ENCODE measurements around the gene EHMT1.
"Not testable (repeated sequence)": the region's sequence is repeated elsewhere in the genome, so short reads cannot be mapped to it uniquely, and the experiment has no call there.

The EHMT1 gene

GRCh38 chr9:137733429-137733828 lies 114.6 kb downstream of the EHMT1 start:
- in situ Hi-C loops (cut with MboI; ENCODE audit: low sequenced_read_pairs), result no loop called here

DNA sequence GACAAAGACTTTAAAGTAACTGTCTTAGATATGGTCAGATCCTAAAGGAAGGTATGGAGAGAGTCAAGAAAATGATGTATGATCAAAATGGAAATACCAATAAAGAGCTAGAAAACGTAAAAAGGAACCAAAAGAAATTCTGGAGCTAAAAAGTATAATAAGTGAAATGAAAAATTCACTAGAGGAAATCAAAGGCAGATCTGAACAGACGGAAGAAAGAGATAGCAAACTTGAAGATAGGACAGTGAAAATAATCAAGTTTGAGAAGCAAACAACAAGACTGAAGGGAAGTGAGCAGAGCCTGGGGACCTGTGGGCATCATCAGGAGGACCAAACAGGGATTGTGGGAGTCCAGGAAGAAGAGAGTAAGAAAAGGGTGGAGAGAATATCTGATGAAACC lies 115.4 kb downstream of the EHMT1 start:
- in situ Hi-C loops (cut with MboI; ENCODE audit: low sequenced_read_pairs), result no loop called here

DNA sequence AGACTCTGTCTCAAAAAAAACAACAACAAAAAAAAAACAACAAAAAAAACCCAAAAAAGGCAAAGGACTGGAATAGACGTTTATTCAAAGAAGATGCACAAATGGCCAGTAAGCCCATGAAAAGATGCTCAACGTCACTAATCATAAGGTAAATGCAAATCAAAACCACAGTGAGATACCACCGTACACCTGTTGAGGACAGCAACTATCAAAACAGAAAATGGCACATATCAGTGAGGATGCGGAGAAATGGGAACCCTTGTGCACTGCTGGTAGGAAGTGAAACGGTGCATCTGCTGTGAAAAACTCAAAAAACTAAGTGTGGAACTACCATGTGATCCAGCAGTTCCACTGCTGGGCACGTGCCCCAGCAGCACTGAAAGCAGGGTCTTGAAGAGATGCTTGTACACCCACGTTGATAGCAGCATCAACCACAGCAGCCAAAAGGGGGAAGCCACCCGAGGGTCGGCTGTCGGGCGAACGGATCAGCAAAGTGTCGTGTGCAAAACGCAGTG lies 119.4 kb downstream of the EHMT1 start:
- in situ Hi-C loops (cut with MboI; ENCODE audit: low sequenced_read_pairs), result not testable (repeated sequence)

DNA sequence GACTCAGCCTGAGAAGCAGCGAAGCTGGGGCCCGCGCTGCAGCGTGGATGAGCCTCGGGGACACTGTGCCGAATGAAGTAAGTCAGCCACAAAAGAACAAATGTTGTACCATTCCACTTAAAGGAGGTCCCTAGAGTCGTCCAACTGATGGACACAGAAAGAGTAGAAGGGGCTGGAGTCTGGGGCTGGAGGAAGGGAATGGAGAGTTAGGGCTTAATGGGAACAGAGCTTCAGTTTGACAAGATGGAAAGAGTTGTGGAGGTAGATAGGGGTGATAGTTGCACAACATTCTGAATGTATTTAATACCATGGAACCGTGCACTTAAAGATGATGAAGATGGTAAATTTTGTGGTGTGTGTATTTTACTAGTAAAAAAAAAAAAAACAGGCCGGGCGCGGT lies 119.9 kb downstream of the EHMT1 start:
- in situ Hi-C loops (cut with MboI; ENCODE audit: low sequenced_read_pairs), result no loop called here

DNA sequence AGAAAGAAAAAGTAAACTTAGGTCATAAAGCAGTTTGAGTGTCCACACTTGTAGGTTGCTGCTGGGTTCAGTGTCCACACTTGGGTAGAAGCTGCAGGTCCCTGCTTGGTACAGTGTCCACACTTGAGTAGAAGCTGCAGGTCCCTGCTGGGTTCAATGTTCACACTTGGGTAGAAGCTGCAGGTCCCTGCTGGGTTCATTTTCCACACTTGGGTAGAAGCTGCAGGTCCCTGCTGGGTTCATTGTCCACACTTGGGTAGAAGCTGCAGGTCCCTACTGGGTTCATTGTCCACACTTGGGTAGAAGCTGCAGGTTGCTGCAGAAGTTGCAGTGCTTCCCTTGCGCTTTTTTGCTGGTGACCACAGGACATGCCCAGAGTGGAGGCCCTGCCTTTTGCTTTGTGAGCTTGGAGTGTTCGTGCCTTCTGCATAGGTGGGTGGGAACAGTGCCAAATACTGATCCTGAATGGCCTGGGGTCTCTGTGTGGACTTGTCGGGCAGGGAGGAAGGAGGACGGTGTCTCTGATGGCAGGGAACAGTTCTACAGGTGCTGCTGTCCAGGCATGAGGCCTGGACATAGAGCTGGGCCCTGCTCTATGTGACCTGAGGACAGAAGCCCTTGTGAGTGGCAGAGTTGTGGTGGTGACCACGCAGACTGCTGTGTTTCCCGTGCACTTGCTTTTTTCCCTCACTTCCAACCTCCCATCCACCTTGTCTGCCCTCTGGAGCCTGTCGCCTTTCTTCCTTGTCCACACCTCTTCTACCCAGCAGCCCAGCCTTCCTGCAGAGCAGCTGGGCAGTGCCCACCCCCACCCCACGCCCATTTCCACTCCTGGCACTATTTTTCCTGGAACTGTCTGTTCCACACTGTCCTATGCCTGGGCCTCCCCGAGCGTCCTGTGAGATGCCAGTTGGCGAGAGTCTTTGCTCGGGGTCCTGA lies 120.8 kb downstream of the EHMT1 start:
- in situ Hi-C loops (cut with MboI; ENCODE audit: low sequenced_read_pairs), result no loop called here

DNA sequence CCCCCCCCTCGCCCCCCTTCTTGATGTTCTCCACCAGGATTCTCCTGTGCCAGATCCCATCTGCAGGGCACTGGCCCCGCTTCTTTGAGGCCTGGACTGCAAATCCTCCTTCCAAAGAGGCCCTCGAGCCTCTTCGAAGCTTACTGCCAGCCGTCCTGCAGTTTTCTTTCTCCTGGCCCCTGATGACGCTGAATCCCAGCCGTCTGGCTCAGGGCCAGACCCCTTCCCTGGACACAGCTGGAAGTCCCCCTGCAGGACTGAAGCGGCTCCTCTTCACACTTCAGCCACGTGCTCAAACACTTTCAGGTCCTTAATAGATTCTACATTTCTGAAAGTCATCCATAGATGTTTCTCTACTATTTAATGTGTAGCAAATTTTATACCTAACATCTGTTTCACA lies 121.5 kb downstream of the EHMT1 start:
- in situ Hi-C loops (cut with MboI; ENCODE audit: low sequenced_read_pairs), result no loop called here

DNA sequence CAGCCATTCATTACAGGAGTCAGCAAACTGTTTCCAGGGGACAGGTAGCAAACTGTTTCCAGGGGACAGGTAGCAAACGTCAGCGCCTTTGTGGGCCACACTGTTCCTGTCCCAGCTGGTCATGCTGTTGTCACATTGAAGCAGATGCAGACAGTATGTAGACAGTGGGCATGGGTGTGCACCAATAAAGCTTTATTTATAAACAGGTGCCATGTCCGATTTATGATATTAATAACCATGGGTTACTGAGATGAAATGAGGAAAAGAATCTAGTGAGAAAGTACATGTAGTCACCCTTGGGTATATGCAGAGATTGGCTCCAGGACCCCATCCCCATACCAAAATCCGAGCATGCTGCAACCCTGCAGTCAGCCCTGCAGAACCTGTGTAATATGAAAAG lies 122.5 kb downstream of the EHMT1 start:
- in situ Hi-C loops (cut with MboI; ENCODE audit: low sequenced_read_pairs), result no loop called here

DNA sequence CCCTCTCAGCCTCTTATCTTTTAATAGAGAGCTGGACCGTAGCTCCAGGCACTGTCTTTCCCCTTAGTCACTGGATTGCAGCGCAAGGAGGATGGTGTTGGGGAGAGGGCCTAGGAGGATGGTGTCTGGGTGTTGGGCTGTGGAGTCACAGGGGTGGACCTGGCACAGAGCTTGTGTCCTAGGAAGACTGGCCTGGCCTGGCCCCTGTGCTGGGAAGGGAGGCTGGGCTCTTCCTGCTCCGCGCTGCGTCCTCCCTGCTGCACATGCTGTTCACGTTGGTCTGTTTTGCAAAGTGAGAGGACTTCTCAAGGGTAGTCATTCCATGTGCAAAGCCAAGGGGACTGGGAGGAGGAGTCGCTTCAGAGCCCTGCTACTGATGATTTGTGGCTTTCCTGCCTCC lies 123.9 kb downstream of the EHMT1 start:
- in situ Hi-C loops (cut with MboI; ENCODE audit: low sequenced_read_pairs), result no loop called here

GRCh38 chr9:137743695-137744094 lies 124.9 kb downstream of the EHMT1 start:
- in situ Hi-C loops (cut with MboI; ENCODE audit: low sequenced_read_pairs), result no loop called here

DNA sequence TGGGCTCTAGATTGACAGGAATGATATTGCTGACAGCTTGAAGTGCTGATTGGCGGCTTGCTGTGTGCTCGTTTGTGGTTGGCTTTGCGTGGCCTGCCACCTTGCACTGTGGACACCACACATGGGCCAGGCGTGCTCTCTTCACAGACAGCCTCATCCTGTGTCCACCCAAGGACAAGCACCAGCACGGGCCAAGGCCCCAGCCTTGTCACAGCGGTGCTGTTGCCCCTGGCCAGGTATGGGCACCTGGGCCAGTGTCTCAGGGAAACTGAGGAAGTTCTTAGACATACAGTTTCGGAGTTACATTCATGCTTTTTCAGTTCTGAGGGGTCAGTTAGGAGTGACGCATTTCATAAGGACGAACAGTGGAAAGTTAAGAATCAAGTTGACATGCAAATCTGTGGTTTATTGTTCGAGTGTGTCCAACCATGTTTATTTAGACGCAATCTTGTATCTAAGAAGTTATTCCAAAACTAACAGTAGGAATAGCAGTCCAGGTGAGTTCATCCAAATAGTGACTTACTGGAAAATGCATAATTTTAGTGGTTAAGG lies 125.9 kb downstream of the EHMT1 start:
- in situ Hi-C loops (cut with MboI; ENCODE audit: low sequenced_read_pairs), result no loop called here

- in situ Hi-C loops (cut with MboI; ENCODE audit: low sequenced_read_pairs), result no loop called here
These were observed 126.8 kb downstream of the EHMT1 start for GRCh38 chr9:137745541-137745991.

DNA sequence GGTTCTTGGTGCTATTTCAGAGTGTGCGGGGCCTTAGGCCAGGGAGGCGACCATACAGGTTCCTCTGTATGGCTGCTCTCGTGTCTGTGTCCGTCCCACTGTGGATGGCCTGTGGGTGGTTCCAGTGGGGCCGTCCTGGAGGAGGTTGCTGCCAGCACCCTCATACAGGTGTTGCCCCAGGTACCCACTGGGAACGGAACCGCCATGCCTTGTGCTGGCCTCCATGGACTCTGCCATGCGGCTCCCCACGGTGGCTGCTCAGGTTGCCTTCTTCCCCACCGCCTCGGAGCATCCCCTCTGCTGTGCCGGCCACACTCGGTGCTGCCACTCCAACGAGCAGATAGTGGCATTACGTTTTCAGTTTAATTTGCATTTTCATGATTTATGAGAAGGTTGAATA lies 129.5 kb downstream of the EHMT1 start:
- in situ Hi-C loops (cut with MboI; ENCODE audit: low sequenced_read_pairs), result no loop called here

DNA sequence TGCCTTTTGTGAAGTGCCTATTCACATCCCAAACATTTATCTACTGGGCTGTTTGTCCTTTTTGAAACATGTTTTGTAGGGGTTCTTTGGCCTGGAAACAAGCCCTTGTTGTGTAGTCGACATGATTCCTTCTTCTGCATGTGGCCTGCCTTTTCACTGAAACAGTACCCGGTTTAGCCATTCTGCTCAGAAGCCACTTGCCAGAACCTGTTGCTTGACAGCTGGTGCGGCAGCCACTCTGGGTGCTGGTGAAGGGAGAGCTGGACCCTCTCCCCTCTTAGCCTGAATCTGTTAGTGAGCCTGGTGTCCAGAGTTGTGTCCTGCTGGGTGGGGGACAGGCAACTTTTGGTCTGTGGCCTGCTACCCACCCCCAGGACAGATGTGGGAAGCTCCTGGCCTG lies 129.9 kb downstream of the EHMT1 start:
- in situ Hi-C loops (cut with MboI; ENCODE audit: low sequenced_read_pairs), result no loop called here

- in situ Hi-C loops (cut with MboI; ENCODE audit: low sequenced_read_pairs), result no loop called here
These were observed 130.7 kb downstream of the EHMT1 start for GRCh38 chr9:137749511-137749910.

DNA sequence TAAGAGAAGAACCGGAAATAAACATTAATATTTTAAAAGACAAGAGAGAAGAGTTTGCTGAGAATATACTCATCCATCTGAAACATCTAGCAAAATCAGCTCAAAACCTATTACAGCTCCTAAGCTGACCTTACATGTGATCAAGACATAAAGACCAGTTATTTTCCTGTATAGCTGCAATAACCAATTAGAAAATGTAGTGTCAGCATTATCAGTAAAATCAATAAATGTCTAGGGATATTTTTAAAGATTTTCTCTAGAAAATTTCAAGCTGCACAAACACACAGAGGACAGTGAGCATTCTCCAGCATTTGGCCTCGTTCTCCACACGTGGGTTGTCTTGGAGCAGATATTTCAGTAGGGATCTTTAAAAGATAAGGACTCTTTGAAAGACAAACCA lies 131.2 kb downstream of the EHMT1 start:
- in situ Hi-C loops (cut with MboI; ENCODE audit: low sequenced_read_pairs), result no loop called here

DNA sequence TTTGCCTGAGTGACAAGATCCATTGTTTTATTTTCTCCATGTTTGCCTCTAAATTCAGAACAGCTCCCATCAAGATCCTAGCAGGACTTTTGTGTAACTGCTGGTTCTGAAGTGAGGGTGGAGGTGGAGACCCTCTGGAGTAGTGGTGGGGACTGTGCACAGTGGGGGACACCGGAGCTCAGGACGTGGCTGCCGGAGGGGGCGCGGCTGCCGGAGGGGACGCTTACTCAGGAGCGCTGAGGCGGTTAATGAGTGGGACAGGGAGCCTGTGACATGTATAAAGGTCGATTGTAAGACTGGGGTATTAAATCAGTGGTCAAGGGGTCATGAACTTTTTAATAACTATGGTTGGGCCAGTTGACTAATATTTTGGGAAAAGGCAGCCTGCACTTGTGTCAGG lies 131.8 kb downstream of the EHMT1 start:
- in situ Hi-C loops (cut with MboI; ENCODE audit: low sequenced_read_pairs), result no loop called here

DNA sequence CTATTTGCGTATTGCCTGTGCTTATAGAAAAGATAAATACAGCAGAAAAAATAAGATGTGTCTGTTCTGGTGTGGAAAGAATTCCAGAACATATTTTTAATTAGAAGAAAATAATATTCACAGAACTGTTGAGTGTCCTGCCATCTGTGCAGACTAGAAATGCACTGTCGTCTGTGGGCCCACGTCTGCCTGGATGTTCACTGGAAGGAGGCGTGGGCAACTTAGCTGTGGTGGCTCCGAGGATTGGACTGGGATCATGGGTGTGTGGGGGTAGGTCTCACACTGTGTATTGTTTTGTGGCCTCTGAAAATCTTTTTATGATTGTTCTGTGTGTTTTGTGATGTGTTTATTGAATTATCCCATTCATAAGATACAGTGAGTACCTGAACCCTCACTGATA lies 132.8 kb downstream of the EHMT1 start:
- in situ Hi-C loops (cut with MboI; ENCODE audit: low sequenced_read_pairs), result no loop called here

- in situ Hi-C loops (cut with MboI; ENCODE audit: low sequenced_read_pairs), result no loop called here
These were observed 133.6 kb downstream of the EHMT1 start for GRCh38 chr9:137752426-137752825.

DNA sequence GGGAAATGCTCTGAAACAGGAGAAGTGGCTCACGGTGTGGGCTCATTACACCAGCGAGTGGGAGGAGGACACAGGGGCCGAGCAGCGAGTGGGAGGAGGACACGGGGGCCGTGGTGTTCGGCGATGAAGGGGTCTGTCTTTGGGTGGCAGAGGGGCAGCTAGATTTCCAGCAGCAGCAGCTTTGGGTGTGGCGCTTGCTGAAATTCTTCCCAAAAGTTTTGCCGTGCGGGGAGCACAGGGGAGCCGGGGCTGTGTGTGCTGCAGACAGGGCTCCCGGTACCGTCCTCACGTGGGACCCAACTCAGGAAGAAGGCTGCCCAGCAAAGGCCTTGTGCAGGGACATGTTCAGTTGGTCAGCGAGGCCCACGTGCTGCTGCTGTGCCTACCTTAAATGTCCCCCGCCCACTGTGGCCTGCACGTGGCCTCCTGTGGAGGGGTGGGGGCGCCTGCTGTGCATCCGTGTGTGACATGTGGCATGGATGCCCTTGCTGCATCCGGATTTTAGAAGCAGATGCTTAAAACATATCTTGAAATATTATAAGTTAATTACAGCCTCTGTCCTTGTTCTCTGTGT lies 134.5 kb downstream of the EHMT1 start:
- in situ Hi-C loops (cut with MboI; ENCODE audit: low sequenced_read_pairs), result no loop called here

DNA sequence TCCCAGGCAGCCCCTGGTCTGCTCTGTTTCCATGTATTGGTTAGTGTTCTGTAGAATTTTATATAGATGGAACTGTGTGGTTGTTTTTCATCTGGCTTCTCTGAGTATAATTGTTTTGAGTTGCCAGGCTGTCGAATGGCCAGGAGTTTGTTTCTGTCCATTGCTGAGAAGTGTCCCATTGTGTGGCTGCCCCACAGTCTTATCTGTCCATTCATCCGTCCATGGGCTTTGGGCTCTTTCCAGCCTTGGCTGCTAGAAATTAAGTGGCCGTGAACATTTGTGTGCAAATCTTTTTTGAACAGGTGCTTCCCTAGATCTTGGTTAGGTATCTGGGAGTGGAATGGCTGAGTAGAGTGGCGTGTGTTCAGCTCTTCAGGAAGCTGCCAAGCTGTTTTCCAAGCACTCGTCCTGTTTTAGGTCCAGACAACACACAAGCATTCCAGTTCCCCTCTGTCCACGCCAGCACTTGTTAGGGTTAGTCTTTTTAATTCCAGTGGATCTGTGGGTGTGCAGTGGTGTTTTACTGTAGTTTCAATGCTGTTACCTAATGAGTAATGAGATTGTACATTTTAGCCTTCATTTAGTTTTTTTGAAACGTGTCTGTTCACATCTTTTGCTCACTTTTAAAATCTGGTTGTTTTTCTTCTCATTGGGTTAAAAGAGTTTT lies 136.6 kb downstream of the EHMT1 start:
- in situ Hi-C loops (cut with MboI; ENCODE audit: low sequenced_read_pairs), result no loop called here

GRCh38 chr9:137756045-137756744 lies 137.4 kb downstream of the EHMT1 start:
- in situ Hi-C loops (cut with MboI; ENCODE audit: low sequenced_read_pairs), result no loop called here

Data from hTERT RPE-1 (cell line).